Right renal cortex interstitium (tissue), 3 donors: ENCODE data around the gene ENDOD1. TPM values are rescaled to one million over a fixed set of nuclear protein-coding genes. Genes with fewer than 3 reads are reported as not detected.

Experiments used
- DNase-seq, 3 donors: peaks; one replicate each; pipeline ENCODE4 v3.0.0-alpha.2; 2013; ENCODE audit warnings: low read depth in 3 of 3, low spot score in 2 of 3
- polyA plus RNA-seq, 3 donors: library from polyadenylated mRNA; unstranded; fragments of 120-200 nt; gene quantifications; one replicate each; pipeline ENCODE4 v1.2.1, GENCODE V29; 2013; ENCODE audit not compliant: insufficient read length in 3 of 3

Gene ENDOD1
- polyA plus RNA-seq, 3 donors: 21.8 to 23.0 (median 22.8) TPM

- DNase-seq: no peak
Measured at GRCh38 chr11:95156916-95157541, 67.4 kb downstream of the ENDOD1 start.

GRCh38 chr11:95157824-95158223 lies 68.2 kb downstream of the ENDOD1 start:
- no peak for DNase-seq

GRCh38 chr11:95161248-95161647 lies 71.6 kb downstream of the ENDOD1 start:
- DNase-seq: no peak

- no peak for DNase-seq
Measured at GRCh38 chr11:95163106-95163505, 73.5 kb downstream of the ENDOD1 start.

GRCh38 chr11:95165638-95166037 lies 76.0 kb downstream of the ENDOD1 start:
- no peak for DNase-seq

GRCh38 chr11:95166781-95167180 lies 77.1 kb downstream of the ENDOD1 start:
- no peak for DNase-seq

- no peak for DNase-seq
Measured at GRCh38 chr11:95170294-95170693, 80.6 kb downstream of the ENDOD1 start.

GRCh38 chr11:95175818-95176380 lies 86.3 kb downstream of the ENDOD1 start:
- DNase-seq: no peak

Other genes with a start within 250 kb of the ENDOD1 start
- gene CWC15, start 116.3 kb upstream of the ENDOD1 start, polyA plus RNA-seq: 100 to 1,000 TPM; 126 to 134 (median 132) TPM
- gene KDM4D, start 116.1 kb upstream of the ENDOD1 start, polyA plus RNA-seq: 1 to 10 TPM; 2.0 to 2.2 (median 2.0) TPM
- under 1 TPM; 0.14 to 0.22 (median 0.17) TPM for gene KDM4E, start 64.6 kb upstream of the ENDOD1 start, polyA plus RNA-seq
- not detected for gene KDM4F, start 40.4 kb upstream of the ENDOD1 start, polyA plus RNA-seq
- 10 to 100 TPM; 68.3 to 72.1 (median 71.6) TPM for gene SRSF8, start 22.9 kb upstream of the ENDOD1 start, polyA plus RNA-seq
- gene SESN3, start 141.4 kb downstream of the ENDOD1 start, polyA plus RNA-seq: 10 to 100 TPM; 71.4 to 79.6 (median 77.3) TPM